Subcutaneous abdominal adipose tissue (tissue), 5 donors: ENCODE results near the gene IFNA2.

Experiments used
- H3K27ac ChIP-seq: one replicate; pipeline ENCODE4 v1.7.0; 2013; ENCODE audit warnings: low read depth, mild to moderate bottlenecking, inconsistent platforms, low read length, moderate library complexity
- H3K27me3 ChIP-seq, 5 donors: one replicate each; pipeline ENCODE4 v1.7.0; 2013; ENCODE audit warnings: low read length in 5 of 5, inconsistent platforms in 1 of 5; ENCODE audit not compliant: control insufficient read depth in 5 of 5, insufficient read depth in 4 of 5
- H3K36me3 ChIP-seq, 5 donors: one replicate each; pipeline ENCODE4 v1.7.0; 2013; ENCODE audit warnings: low read length in 5 of 5; ENCODE audit not compliant: control insufficient read depth in 5 of 5, insufficient read depth in 5 of 5
- H3K4me1 ChIP-seq, 5 donors: one replicate each; pipeline ENCODE4 v1.7.0; 2013; ENCODE audit warnings: low read length in 5 of 5, mild to moderate bottlenecking in 3 of 5, moderate library complexity in 1 of 5; ENCODE audit not compliant: control insufficient read depth in 5 of 5, insufficient read depth in 5 of 5
- H3K4me3 ChIP-seq, 5 donors: one replicate each; pipeline ENCODE4 v1.7.0; 2013; ENCODE audit warnings: low read length in 5 of 5, low read depth in 1 of 5
- H3K9ac ChIP-seq, 5 donors: one replicate each; pipeline ENCODE4 v1.7.0; 2013; ENCODE audit warnings: low read length in 5 of 5, mild to moderate bottlenecking in 4 of 5, moderate library complexity in 3 of 5
- H3K9me3 ChIP-seq, 5 donors: one replicate each; pipeline ENCODE4 v1.7.0; 2013; ENCODE audit warnings: low read length in 5 of 5; ENCODE audit not compliant: control insufficient read depth in 5 of 5
- donor health status: healthy.
- donor health status: healthy.
- donor health status: healthy.
- donor health status: healthy.
- donor health status: healthy.

Gene IFNA2

DNA sequence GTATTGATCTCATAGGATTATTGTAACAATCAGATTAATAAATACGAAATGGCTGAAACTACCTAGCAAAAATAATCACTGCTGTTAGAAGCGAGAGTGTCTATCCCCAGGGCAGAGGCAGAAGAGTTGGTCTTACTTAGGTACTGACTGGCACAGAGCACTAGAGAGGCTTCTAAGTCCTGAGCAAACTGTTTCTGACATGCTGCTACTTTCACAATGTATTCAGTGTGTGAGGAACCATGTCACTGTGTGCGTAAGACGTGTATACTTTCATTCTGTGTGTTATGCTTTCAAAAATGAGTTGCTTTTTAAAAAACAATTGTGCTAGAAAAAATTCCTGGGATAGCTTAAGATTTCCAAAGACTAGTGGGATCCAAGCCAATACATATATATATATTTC is 44.5 kb downstream of the IFNA2 start:
- H3K27ac ChIP-seq = no peak overlapping the region
- no peak overlapping the region for H3K9ac ChIP-seq
- peaks cover 0 to 3% (median 0%) of the 10 kb centered on the region in 5 donors for H3K9me3 ChIP-seq
- H3K4me1 ChIP-seq = peaks cover 0 to under 1% (median 0%) of the 10 kb centered on the region in 5 donors
- no peak overlapping the region for H3K4me3 ChIP-seq
- H3K27me3 ChIP-seq = peaks cover 0 to 3% (median 0%) of the 10 kb centered on the region in 5 donors
- no peaks in the 10 kb centered on the region for H3K36me3 ChIP-seq

DNA sequence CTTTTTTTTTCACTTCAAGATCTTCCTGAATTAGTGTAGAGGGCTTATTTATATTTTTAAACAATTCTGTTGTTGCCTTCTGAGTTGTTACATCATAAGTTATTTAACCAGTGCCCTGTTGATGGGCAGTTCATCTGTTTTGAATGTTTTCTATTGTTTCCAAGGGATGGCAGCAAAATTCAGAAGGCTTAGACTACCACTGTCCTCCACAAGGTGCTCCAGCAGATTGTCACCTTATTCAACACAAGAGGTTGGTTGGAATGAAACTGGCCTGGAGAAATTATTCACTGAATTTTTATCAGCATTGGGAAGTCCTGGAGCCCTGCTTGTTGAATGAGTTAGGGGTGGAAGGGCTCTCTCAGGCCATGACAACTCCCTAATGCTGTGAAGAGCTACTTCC is 48.7 kb downstream of the IFNA2 start:
- Histone ChIP-seq H3K9me3 (no peaks in the 10 kb centered on the region), H3K27me3 (peaks cover 0 to 3% (median 0%) of the 10 kb centered on the region in 5 donors), H3K27ac (no peak overlapping the region), H3K4me3 (no peak overlapping the region), H3K36me3 (no peaks in the 10 kb centered on the region), H3K9ac (no peak overlapping the region), H3K4me1 (peaks cover 8 to 37% (median 34%) of the 10 kb centered on the region in 5 donors)

DNA sequence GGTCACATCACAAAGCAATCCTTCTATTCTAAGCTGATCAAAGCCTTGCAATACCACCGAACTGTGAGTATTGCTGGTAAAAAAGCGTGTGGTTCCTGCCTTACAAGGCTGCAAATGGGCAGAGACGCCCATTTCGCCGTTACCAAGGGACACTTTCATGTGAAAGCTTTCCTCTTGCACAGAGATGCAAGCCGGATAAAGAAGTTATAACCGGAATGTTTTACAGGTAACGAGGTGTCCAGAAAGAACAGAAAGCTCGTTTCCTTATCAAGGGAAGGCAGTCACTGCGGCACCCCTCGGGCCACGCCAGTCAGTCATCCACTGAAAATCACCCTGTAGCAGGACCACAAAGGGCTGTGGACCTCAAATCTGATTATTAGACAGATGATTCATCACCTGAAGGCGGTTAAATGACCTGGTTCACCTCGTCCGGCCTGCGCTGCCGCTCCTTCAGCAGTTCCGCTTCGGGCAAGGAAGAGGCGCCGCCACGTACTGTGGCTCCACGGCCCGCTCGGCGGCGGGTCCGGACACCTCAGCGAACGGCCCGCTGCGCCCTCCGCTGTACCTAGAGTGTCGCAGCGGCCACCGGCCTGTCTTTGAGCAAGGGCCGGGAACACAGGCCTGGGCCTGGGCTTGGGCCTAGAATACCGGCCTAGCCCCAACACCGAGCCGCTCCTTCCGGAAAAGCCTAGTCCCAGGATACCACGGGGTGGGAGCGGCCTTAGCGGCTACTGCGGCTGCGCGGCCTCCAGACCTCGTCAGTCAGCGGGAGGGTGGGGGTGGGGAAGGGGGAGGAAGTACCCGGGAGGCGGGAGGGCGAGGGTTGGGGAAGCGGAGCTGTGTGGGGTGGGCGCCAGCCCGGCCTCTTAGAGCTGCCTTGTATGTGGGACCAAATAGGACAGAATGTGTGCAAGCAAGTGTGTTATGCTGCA is 50.2 kb downstream of the IFNA2 start, which contains the start of gene KLHL9:
KLHL9 (minus strand) TSS at position 704 of the 932 bp plus-strand sequence; CDS start at position 159, 545 bp downstream.
- Histone ChIP-seq H3K9me3 (no peaks in the 10 kb centered on the region), H3K27me3 (no peaks in the 10 kb centered on the region), H3K27ac (peak within 1 kb of the TSS; percentile 98), H3K36me3 (no peaks in the 10 kb centered on the region), H3K4me3 (peak within 1 kb of the TSS; percentile 85 to 100 (median 97)), H3K9ac (peak within 1 kb of the TSS; percentile 99 to 100 (median 99)), H3K4me1 (peaks cover 8 to 50% (median 46%) of the 10 kb centered on the region in 5 donors)
